GM12878 (cell line): Measurements from ENCODE around the gene AASDH. TPM values are rescaled to one million over a fixed set of nuclear protein-coding genes. Genes with fewer than 3 reads are reported as not detected.

ENCODE experiments used
- ATAC-seq: fragments of 200-7000 bp; cut with Tn5 transposase; 3 replicates; pipeline ENCODE4 v1.9.1; 2020; ENCODE audit warnings: mild to moderate bottlenecking, moderate library complexity
- BruUV-seq: library from RNA; stranded (reverse); fragments of 400-500 nt; replicated peaks from 2 replicates; lab custom pipeline; 2021; lab: Mats Ljungman, UMichigan
- CTCF ChIA-PET: fragments of 300-600 bp; sonication (Branson Sonifier 250); formaldehyde crosslinking; extraction: SDS; loops from one replicate; lab custom pipeline; 2021; ENCODE audit warnings: inconsistent platforms; lab: Yijun Ruan, JAX
- POLR2A ChIA-PET: fragments of 350-600 bp; formaldehyde crosslinking; extraction: SDS; loops from one replicate; lab custom pipeline; 2021; ENCODE audit warnings: inconsistent platforms; lab: Charles Lee
- RAD21 ChIA-PET: fragments of 300-600 bp; sonication (Branson Sonifier 250); formaldehyde crosslinking; loops from one replicate; lab custom pipeline; 2023; ENCODE audit warnings: antibody characterized with exemption; ENCODE audit not compliant: unreplicated experiment; lab: Charles Lee
- SMC1A ChIA-PET: fragments of 300-600 bp; sonication (Branson Sonifier 250); formaldehyde crosslinking; loops from one replicate; lab custom pipeline; 2023; ENCODE audit not compliant: unreplicated experiment, uncharacterized antibody; lab: Charles Lee
- DNase-seq: peaks from one replicate; pipeline ENCODE4 v3.0.0-alpha.2; 2011; ENCODE audit warnings: low read depth, low spot score
- FAIRE-seq: peaks from 3 replicates; lab custom pipeline; 2011; peaks lifted over from hg19 to GRCh38; lab: Jason Lieb, UNC
- H2AFZ ChIP-seq: 2 replicates; pipeline ENCODE4 v1.6.0; 2011; ENCODE audit warnings: low read depth, low read length, control low read depth; ENCODE audit not compliant: control insufficient read depth
- H3K27ac ChIP-seq: 2 replicates; pipeline ENCODE4 v1.5.1; 2011; ENCODE audit warnings: control low read depth; ENCODE audit not compliant: control insufficient read depth, insufficient read depth
- H3K27me3 ChIP-seq, 2 experiments: replicated peaks in 1 of 2; 2 replicates each; pipeline versions ENCODE4 v1.6.0 to v1.6.1; 2011; ENCODE audit warnings: low read length in 1 of 2; ENCODE audit not compliant: control insufficient read depth in 2 of 2, insufficient read depth in 2 of 2
- H3K36me3 ChIP-seq, 2 experiments: 2 replicates each; pipeline ENCODE4 v1.5.1; 2011; ENCODE audit warnings: low read length in 1 of 2; ENCODE audit not compliant: control insufficient read depth in 2 of 2, insufficient read depth in 2 of 2
- H3K4me1 ChIP-seq: 2 replicates; pipeline ENCODE4 v1.6.1; 2011; ENCODE audit warnings: mild to moderate bottlenecking, low read length, moderate library complexity, mixed read lengths; ENCODE audit not compliant: control insufficient read depth, insufficient read depth
- H3K4me2 ChIP-seq: 2 replicates; pipeline ENCODE4 v1.6.0; 2011; ENCODE audit warnings: control low read depth; ENCODE audit not compliant: control insufficient read depth, insufficient read depth
- H3K4me3 ChIP-seq: fragments of 200-600 bp; sonication (generic); 2 replicates; pipeline ENCODE4 v1.5.1; 2016
- H3K79me2 ChIP-seq: 2 replicates; pipeline ENCODE4 v1.6.0; 2011; ENCODE audit warnings: low read length; ENCODE audit not compliant: control insufficient read depth, insufficient read depth
- H3K9ac ChIP-seq: 2 replicates; pipeline ENCODE4 v1.8.0; 2011; ENCODE audit warnings: low read length, control low read depth, mixed read lengths; ENCODE audit not compliant: control insufficient read depth, insufficient read depth
- H3K9me3 ChIP-seq: replicated peaks from 3 replicates; pipeline ENCODE4 v1.5.1; 2011; ENCODE audit warnings: mild to moderate bottlenecking, low read length; ENCODE audit not compliant: control insufficient read depth, insufficient read depth
- H4K20me1 ChIP-seq: 2 replicates; pipeline ENCODE4 v1.6.0; 2011; ENCODE audit not compliant: control insufficient read depth, insufficient read depth
- CEBPZ ChIP-seq: fragments of 150-350 bp; IDR thresholded peaks from 2 replicates; pipeline ENCODE4 v1.6.1; 2016; ENCODE audit warnings: low read depth, low read length
- CHD2 ChIP-seq: IDR thresholded peaks from 2 replicates; pipeline ENCODE4 v1.6.1; 2011; ENCODE audit warnings: low read depth, low read length, improper control_type of control experiment, borderline replicate concordance
- CHD4 ChIP-seq: fragments of 200-600 bp; sonication (generic); IDR thresholded peaks from 2 replicates; pipeline ENCODE4 v1.6.1; 2016; ENCODE audit warnings: mild to moderate bottlenecking
- CUX1 ChIP-seq: IDR thresholded peaks from 2 replicates; pipeline ENCODE4 v1.6.1; 2012; ENCODE audit warnings: improper control_type of control experiment, low read depth, low read length; ENCODE audit not compliant: insufficient replicate concordance
- EED ChIP-seq: sonication (generic); IDR thresholded peaks from 2 replicates; pipeline ENCODE4 v1.6.1; 2016; ENCODE audit warnings: antibody characterized with exemption, low read depth
- FOXK2 ChIP-seq: fragments of 450-650 bp; IDR thresholded peaks from 2 replicates; pipeline ENCODE4 v1.6.1; 2017; ENCODE audit warnings: mild to moderate bottlenecking, moderate library complexity
- IRF3 ChIP-seq: fragments of 450-650 bp; IDR thresholded peaks from 2 replicates; pipeline ENCODE4 v1.6.1; 2014; ENCODE audit warnings: mild to moderate bottlenecking
- POLR2AphosphoS2 ChIP-seq: IDR thresholded peaks from 2 replicates; pipeline ENCODE4 v1.6.1; 2011; ENCODE audit warnings: low read depth, mild to moderate bottlenecking, low read length, improper control_type of control experiment, moderate library complexity
- RB1 ChIP-seq: fragments of 450-650 bp; formaldehyde crosslinking; IDR thresholded peaks from 2 replicates; pipeline ENCODE4 v1.6.1; 2017; ENCODE audit warnings: mild to moderate bottlenecking, borderline replicate concordance
- SKIL ChIP-seq: fragments of 450-650 bp; IDR thresholded peaks from 2 replicates; pipeline ENCODE4 v1.6.1; 2017; ENCODE audit warnings: mild to moderate bottlenecking, low read depth, inconsistent platforms; ENCODE audit not compliant: poor library complexity, severe bottlenecking
- SREBF1 ChIP-seq: IDR thresholded peaks from 2 replicates; pipeline ENCODE4 v1.6.1; 2012; ENCODE audit warnings: mild to moderate bottlenecking, low read length
- TAF1 ChIP-seq: IDR thresholded peaks from 2 replicates; pipeline ENCODE4 v1.6.1; 2011; ENCODE audit warnings: mild to moderate bottlenecking, low read depth, low read length, borderline replicate concordance
- TBL1XR1 ChIP-seq: IDR thresholded peaks from 2 replicates; pipeline ENCODE4 v1.6.1; 2012; ENCODE audit warnings: low read depth, low read length, improper control_type of control experiment
- WGBS: methylation state at CpG from one replicate; pipeline ENCODE4 v1.1.6; 2016; ENCODE audit warnings: low lambda C conversion rate; ENCODE audit not compliant: insufficient replicate concordance, insufficient coverage; ENCODE audit errors: missing lambda C conversion rate; 5-methylcytosine and 5-hydroxymethylcytosine counted together
- in situ Hi-C: fragments of 300-500 bp; cut with MboI; formaldehyde crosslinking; loops from 9 replicates; pipeline ENCODE4 v1.14.3; 2018; ENCODE audit warnings: mixed read lengths
- intact Hi-C: fragments of 100-400 bp; cut with micrococcal nuclease; formaldehyde crosslinking; loops from one replicate; pipeline ENCODE4 v1.14.2; 2022; ENCODE audit not compliant: unreplicated experiment
- polyA plus RNA-seq, 11 experiments: library from polyadenylated mRNA; depleted of rRNA in 4 of 11; unstranded in 6 of 11; stranded (reverse) in 5 of 11; fragments of >200 nt; fragmentation: Nextera tagmentation in 4 of 11; fragmentation: Illumina TruSeq in 1 of 11; extraction: Ambion mirVana in 4 of 11; extraction: Trizol in 1 of 11; gene quantifications; 1 replicate in 1 of 11; 2 replicates in 10 of 11; pipeline versions ENCODE4 v1.2.1 to v1.2.3, GENCODE V29; 2011 to 2016; ENCODE audit warnings: inconsistent platforms in 2 of 11, missing spikeins in 2 of 11, low read depth in 1 of 11
- total RNA-seq, 4 experiments: library from RNA; depleted of rRNA in 3 of 4; stranded (reverse); fragments of >200 nt in 3 of 4; fragmentation: Illumina TruSeq in 1 of 4; extraction: Trizol in 1 of 4; gene quantifications; 2 replicates each; pipeline versions ENCODE4 v1.2.1 to v1.2.3, GENCODE V29; 2013 to 2021

The AASDH gene
- total and polyA plus RNA-seq, 10 of the 15 experiments (the other 5 are each of a cell fraction or from before 2014, with no cell fraction given): 7.3 to 19.1 (median 11.3) TPM

- TF ChIP-seq RB1 (no peak), FOXK2 (no peak), IRF3 (no peak), CUX1 (no peak), EED (no peak), CHD2 (no peak), TBL1XR1 (no peak), TAF1 (no peak), SKIL (no peak), CHD4 (no peak), POLR2AphosphoS2 (no peak), CEBPZ (no peak), SREBF1 (no peak)
- DNase-seq (no peak), FAIRE-seq (no peak), ATAC-seq (no peak)
- intact Hi-C loops: no loop called here
- ChIA-PET POLR2A (no interaction called here), RAD21 (no interaction called here), CTCF (interaction anchor here (0.6 kb wide), 1 partner anchor 17 kb away, joined by 3 read pairs; no protein-coding TSS in a partner anchor), SMC1A (interaction anchor here (0.6 kb wide), 1 partner anchor 418 kb away, joined by 3 read pairs; no protein-coding TSS in a partner anchor)
- H3K9ac ChIP-seq: no peak overlapping the region
- 94% methylated on average over 4 of the region's 4 CpGs for WGBS
- H3K79me2 ChIP-seq: peaks cover 18% of the 10 kb centered on the region
- no peaks in the 10 kb centered on the region for H3K27me3 ChIP-seq
- no peak overlapping the region for H3K4me3 ChIP-seq
- no peaks in the 10 kb centered on the region for H4K20me1 ChIP-seq
- H3K36me3 ChIP-seq: peaks cover 2 to 4% of the 10 kb centered on the region in 2 experiments; a peak in 3 of 4 replicates
- no peaks in the 10 kb centered on the region for H3K9me3 ChIP-seq
- in situ Hi-C loops: no loop called here
- H2AFZ ChIP-seq: no peak overlapping the region
- no TSS peak for BruUV-seq
- no peak overlapping the region for H3K4me2 ChIP-seq
- no peaks in the 10 kb centered on the region for H3K4me1 ChIP-seq
- H3K27ac ChIP-seq: no peak overlapping the region
Measured at GRCh38 chr4:56406151-56406550, 18.9 kb upstream of the AASDH start.
